NK-92 (cell line): ENCODE data around the gene SLC25A41.
"Not testable (repeated sequence)": the region's sequence is repeated elsewhere in the genome, so short reads cannot be mapped to it uniquely, and the experiment has no call there.

ENCODE experiments used
- DNase-seq: peaks from one replicate; lab custom pipeline; 2025; ENCODE audit not compliant: unreplicated experiment; lab: John Stamatoyannopoulos, UW

SLC25A41 gene

DNA sequence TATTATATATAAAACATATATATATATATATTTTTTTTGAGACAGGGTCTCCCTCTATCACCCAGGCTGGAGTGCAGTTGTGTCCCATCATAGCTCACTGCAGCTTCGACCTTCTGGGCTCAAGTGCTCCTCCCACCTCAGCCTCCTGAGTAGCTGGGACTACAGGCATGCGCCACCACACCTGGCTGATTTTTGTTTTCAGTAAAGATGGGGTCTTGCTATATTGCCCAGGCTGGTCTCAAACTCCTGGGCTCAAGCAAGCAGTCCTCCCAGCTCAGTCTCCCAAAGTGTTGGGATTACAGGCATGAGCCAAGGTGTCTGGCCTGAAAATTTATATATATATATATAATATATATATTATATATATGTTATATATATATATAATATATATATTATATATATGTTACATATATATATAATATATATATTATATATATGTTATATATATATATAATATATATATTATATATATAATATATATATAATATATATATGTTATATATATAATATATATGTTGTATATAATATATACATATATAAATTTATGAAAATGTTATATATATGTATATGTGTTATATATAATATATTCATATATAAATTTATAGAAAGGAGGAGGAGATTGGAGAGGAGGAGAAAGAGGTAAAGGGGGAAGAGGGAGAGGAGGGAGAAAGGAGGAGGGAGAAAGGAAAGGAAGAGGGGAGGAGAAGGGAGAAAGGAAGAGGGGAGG, 4.7 kb downstream of the SLC25A41 start:
- not testable (repeated sequence) for DNase-seq

DNA sequence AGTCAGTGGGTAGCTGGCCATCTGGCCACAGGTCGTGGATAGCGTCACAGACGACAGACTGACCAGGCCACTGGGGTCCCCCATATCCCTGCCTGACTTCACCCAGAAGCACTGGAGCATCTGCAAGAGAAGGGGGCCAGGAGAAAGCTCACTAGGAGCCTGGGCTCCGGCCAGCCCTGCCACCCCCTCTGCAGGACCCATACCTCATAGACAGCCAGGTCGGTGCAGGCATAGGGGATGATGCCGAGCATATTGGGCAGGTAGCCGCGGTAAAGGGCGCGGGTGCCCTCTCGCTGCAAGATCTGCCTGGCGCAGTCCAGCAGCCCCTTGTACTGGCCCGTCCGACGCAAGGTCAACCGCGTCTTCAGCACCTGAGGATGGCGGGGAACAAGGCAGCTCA, 6.4 kb downstream of the SLC25A41 start:
- DNase-seq, result no peak

DNA sequence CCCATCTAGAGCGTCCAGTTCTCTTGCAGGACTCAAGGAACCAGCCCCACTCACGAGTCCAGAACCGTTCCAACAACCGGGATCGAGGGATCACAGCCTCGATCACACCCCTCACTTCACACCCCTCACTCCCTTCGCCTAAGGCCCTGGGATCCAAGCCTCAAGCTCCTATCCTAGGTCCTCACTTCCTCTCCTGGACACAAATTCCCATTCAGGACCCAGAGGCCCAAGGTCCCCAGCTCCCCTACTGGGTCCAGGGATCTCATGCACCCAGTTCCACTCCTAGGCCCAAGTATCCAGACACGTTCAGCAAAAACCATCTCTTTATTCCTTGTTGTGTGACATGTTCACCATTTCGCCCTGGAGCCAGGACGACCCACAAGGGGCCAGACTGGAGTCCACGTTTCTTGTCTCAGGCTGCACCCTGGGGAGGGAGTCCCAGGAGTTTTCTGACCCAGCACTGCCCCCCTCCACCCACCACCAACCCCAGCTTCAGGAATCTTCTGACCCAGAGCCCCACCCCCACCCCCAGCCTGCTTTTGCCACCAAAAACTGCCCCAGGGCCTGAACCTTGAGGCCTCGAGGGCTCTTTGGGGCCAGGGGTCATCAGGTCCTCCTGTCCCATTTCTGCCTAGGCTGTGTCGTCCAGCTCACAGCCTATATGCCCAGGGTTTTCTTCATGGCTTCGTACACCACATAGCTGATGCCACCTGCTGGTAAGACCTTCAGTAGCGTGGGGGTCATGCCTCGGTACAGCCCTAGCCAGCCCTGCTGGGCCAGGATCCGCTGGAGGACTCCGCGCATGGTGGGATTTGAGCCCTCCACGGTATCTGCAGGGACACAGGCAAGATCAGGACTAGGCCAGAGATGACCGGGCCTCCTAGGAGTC, 7.6 kb downstream of the SLC25A41 start:
- DNase-seq, result no peak

DNA sequence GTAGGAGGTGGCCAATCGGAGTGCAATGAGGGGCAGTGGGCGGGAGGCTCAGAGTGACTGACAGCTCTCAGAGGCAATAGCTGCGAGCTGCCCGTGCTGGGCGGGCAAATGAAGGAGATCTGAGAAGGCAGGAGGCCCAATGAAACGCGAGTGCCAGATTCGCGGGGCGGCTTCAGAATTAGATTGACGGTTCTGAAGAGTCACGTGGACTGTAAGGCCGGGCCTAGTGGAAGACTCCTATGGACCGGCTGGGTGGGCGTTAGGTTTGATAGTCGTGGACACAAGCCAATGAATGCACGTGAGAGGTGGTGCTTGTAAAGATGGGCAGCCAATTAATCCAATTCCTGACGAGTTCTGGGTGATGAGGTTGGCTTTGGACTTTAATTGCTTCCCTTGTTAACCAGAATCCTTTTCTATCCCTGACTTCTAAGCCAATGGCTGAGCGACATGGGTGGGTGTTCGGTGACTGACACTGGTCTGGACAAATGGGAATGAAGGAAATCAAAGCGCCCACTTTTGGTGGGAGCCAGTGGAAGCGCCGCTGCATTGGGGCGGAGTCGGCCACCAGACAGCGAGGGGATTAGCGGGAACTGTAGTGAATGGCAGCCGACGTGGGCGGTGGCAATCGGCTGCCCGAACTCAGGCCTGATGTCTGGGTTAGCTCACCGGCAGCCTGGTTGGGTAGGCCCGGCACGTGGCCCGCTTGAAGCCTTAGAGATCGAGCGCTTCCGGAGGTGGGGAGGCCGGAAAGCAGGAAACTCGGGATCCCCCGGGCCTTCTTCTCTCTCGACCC, 8.4 kb downstream of the SLC25A41 start:
- DNase-seq, result peak; percentile 96

DNA sequence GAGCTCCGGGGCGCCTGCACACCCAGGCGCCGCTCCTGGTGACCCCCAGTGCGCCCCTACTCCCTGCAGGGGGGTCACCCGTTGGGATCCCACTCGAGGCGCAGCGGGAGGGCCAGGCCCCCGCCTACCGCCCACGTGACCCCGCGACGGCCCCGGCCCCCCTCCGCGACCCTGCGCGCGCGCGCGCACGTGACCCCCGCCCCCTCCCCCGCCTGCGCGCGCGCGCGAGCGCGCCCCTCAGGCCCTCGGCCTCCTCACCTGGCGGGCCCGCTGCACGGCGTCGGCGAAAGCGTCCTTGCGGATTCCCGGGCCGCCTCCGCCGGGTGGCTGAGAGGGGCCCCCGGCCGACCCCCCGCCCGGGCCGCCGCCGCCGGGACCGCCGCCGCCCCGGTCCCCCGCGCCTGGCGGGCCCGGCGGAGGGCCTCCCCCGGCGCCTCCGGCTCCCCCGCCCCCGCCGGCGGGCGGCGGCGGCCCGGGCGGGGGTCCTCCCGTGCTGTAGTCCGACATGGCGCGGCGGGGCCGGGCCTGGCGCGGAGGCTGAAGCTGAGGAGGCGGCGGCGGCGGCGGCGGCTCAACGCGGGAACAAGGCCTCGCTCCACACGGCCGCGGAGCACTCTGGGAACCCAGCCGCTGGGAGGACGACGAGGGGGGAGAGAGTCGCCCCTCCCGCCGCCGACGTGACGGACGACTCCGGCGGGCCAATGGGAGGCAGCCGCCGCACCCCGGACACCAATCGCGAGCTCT, 9.2 kb downstream of the SLC25A41 start, which contains the start of gene KHSRP:
TSS of gene KHSRP (minus strand) at position 617 of the 744 bp plus-strand sequence. CDS start at position 507, 110 bp downstream.
- DNase-seq, result no peak

DNA sequence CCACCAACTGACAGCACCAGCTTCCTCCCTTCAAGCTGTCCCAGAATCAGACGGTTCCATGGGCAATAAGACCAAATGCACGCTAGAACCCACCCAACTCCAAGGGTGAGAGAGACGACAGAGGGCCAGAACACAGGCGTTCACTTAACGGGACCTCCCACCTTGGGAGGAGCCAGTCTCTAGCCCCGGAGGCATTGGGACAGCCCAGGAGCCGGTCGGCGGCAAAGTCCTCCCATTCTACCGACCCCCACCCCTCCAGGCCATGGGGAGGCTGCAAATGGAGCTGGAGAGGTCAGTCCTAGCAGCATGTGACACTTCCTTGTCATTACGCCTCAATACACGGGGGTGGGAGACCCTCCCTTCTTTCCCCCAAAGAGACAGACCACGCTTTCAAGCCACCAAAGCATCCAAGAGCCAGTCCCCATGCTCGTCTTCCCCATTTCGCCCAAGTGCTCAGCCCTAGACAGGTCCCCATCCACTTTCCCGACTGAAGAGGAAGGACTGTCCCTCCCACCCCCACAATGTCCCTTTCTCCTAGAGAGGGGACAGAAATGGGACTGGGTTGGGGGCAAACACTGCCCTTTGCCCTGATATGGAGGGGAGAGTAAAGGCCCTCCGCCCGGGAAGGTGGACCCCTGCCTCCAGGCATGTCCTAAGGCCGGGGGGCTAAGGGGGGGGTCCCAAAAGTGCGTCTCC, 9.9 kb downstream of the SLC25A41 start:
- DNase-seq, result no peak

DNA sequence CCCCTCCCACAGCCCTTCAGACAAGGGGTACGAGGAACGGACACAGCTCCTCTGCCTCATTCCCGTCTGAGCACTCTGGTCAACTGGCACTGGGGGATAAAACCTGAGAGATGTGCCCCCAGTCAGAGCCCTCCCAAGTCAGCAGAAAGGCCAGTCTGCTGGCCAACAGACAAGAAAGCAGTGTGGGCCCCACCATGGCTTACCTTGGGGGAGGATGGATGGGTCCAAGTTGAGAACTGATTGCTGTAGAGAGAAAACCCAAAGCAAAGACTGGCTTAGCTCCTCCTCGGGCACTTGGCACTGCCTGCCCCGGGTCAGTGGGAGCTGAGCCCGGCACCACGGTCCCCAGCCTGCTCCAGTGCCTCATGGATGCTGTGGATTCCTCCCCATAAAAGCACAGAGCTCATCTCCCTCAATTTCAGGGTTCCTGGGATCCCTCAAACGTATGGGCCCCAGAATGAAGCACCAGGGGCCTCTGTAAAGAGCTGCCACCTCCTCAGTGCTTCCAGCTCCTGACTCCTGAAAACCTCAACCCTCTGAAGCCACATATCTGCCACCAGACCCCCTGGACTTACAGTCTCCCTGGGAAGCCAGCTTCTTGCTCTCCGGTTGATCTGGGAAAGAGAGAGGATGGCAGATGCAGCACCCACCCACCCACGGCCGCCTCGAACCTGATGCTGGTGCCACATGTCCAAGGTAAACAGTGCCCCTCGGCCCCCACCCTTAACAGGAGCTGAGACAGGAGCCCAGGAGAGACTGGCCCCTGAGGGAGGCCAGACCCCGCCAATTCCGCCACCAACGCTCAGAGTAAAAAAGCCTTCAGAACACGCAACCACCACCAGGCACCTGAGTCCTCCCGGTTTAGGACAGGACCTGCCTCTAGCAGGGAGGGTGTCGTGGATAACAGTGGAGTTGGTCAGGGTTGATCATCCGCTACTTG, 12.2 kb downstream of the SLC25A41 start:
- no peak for DNase-seq

DNA sequence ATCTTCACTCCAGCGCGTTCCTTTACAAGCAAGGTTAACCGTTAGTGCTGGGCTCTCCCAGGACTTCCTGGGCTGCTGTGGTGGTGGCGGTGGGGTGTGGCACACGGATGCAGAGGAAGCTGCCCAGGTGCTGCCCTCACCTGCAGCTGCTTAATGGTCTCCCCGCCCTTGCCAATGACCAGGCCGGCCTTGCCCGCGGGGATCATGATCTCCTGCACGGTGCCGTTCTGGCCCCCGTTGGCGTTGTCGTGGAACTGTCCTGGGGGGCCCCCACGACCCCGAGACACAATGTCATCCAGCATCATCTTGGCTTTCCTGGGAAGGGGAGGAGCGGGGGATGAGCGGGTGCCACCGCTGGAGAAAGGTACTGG, 15.0 kb downstream of the SLC25A41 start:
- DNase-seq, result no peak

DNA sequence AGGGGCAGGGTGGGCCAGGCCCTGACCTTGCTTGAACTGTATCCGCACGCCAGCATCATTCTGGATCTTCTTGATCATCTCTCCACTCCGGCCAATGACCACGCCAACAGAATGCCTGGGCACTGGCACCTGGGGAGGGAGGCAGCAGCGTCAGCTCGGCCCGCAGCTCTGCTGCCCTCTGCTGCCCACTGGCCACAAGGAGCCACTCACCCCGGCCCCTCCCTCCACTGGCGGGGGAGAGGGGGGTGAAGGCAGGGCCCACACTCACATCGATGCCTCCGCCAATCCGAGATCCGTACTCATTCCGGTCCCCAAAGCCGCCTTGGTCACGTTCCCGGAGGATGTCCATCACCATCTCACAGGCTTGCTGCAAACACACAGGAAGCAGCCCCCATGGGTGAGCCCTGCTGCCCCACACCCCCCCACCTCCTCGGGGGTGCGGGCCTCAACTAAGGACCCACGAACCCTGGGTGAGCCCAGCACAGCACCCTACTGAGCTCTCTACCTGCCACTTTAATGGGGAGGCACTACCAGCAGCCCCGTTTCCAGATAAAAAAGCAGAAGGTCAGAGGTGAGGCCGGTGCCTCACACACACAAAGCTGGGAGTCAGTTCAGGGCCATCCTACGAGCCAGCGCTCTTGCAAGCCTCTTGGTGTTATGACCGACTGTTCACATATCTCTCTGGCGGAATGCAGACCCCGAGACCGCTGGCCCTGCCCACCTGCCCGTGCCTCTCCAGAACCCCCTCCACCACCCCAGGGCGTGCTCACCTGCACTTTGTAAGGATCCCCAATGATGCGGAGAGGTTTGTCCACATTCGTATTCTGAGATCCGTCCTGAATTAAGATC, 15.6 kb downstream of the SLC25A41 start:
- no peak for DNase-seq

DNA sequence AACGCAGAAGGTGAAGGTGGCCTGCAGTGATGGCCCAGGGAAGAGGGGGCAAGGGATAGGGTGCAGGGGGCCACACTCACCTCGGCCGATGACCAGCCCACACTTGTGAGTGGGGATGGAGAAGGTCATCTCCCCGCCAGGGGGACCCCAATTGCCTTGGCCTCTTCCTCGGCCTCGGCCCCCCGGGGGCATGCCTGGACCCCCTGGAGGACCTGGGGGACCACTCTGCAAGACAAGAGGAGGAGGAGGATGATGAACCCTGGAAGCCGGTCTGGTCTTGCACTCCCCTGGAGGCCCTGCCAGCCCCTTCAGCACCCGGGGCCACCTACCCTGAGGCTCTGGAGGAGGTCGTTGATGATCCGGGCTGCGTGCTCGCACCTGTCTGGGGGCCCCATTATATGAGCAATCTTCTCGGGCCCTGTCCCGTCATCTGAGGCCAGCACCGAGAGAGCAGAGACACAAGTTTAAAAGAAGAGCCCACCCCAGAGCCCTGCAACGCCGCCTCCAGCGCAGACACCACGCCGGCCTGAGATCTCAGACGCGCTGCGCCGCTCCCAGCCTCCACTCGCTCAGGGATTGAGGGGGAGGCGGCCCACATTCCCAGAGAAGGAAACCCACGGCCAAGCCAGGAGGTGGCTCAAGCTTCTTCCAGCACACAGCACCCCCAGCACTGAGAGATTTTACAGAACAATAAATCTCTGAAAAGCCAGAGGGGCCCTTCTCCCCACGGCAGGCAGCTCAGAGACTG, 16.7 kb downstream of the SLC25A41 start:
- no peak for DNase-seq

DNA sequence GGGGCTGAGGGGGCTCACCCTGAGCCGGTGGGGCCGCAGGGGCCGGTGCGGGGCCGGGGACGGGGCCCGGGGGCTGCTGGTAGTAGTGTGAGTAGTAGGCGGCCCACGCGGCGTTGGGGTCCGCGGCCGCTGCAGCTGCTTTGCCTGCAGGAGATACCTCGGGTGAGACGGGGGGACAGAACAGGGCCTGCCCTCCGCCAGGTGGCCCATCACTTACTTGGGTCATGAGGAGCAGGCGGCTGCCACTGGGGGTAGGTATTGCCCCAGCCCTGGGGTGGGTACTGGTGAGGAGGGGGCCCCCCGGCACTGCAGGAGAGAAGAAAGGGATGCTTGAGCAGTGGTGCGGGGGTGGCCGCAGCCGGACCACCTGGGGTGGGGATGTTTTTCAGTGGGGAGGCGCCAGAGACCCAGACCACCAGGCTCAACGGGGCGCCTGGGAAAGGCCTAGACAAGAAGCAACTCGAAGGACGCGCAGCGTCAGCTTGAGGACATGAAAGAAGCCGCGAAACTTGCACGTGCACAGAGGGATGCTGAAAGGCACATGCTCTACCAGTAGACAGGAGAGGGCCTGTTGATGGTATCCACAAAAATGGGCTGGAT, 17.9 kb downstream of the SLC25A41 start:
- DNase-seq, result no peak

DNA sequence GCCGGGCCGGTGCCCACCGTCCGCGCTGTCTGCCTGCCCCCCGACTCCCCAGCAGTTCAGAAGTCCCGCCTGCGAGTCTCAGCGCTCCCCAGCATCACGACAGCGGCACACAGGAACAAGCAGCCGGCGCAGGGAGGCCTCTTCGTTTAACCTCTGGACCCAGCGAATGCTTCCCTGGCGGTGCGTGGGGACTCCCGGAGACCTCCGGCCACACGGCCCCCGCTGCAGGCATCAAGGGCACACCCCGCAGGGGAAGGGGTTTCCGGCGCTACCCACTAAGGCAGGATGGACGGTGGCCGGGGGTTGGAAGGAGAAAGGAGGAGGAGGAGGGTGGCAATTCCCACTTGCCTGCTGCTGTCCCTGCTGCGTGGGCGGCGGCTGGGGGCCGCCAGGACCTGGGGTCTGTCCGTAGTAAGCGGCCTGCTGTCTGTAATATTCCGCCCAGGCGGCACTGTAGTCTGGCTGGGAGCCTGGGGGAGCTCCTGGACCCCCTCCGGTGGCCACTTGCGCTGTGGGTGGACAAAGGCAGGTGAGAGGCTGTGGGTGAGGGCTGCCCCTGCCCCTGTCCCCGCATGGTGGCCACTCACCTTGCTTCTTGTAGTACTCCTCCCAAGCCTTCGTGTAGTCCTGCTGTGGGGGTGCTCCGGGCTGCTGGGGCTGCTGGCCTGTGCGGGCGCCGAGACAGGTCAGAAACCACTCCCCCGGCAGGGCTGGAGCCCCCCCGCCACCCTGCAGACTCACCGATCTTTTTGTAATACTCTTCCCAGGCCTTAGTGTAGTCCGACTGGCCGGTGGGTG, 18.6 kb downstream of the SLC25A41 start:
- DNase-seq, result no peak

DNA sequence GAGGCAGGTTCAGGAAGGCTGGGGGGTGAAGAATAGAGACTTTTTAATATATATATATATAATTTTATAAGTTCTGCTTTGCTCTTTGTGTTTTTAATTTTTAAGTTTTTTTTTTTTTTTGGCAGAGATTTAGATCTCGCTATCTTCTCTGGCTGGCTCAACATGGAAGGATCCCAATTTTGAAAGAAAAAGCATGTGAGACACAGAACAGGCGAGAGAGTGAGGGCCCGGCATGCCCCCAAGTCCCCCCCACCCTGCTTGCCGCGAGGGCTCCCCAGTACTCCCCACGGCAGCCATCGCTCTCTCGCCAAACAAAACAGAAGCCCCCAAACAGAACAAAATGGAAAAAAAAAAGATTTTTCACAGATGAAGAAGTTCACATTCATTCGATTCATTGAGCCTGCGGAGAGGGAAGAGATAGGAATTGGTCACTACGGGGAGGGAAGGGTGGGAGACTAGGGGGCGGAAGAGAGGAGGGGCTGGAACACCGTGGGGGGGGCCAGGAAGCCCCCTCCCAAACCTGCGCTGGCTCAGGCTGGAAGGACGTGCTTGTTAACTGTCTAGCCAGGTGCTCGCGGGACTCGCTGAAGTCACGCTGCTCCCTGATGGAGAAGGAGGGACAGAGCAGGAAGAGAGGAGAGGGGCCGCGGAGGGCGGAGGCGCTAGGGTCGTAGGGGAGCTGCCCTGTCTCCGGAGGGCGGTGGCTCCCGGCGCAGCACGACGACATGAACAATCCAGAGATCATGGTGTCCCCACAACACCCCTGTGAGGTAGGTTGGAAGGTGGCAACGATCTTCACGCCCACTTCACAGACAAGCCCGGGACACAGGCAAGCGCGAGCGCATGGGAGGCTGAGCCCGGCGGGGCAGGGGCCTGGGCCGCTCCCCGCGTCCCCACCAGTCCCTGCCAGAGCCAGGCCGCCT, 19.6 kb downstream of the SLC25A41 start:
- DNase-seq, result no peak

DNA sequence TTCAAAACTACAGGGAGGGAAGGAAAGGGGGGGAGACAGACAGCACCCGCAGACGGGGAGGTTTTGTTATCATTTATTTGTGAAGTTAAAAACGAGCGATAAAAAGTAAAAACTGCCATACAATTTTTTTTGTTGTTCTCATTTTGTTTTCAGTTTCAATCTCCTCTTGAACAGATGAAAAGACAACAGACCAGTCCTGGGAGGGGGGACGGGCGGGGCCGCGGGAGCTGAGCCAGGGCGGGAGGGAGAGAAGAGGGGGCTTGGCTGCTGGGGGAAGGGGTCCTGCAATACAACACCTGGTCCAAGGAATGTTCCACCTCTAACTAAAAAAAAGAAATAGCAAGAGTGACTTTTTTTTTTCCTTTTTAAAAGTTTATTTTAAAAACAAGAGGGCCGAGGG, 20.3 kb downstream of the SLC25A41 start:
- no peak for DNase-seq

DNA sequence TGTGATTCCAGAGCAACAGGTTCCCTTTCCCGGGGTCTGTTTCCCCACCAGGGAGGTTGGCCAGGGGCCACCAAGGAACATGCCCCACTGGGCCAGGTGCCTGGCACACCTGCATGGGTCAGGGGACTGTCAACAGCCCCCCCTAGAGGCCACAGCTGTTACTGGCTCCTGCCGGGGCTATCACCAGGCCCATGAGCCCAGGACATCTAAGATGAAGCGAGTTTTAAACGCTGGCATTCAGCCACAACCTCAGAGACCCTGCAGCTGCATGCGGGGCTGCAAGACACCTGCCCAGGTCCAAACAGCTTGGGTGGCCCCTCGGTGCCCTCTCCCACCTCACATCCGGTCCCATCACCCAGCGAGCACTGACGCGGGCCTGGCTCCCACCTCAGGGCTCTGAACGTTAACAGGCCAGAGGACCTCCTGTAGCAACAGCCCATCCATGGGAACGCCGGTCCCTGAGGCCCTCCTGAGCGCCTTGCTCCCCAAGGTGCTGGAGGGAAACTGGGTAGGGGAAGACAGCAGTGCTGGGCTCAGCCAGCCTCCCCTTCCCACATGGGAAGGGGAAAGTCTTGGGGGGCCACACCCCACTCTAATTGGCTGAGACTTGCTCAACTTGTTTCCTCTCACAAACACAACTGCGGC, 21.0 kb downstream of the SLC25A41 start:
- DNase-seq, result no peak
